Activated CD4-positive, alpha-beta memory T cell treated with anti-CD3 and anti-CD28 coated beads for 36 hours (primary cell): Measurements from ENCODE around the gene SMU1. TPM values are rescaled to one million over a fixed set of nuclear protein-coding genes. Genes with fewer than 3 reads are reported as not detected.

ENCODE experiments used
- CTCF ChIA-PET: fragments of 350-600 bp; sonication (Branson Sonifier 250); formaldehyde crosslinking; loops from one replicate; lab custom pipeline; 2021; ENCODE audit warnings: antibody characterized with exemption, inconsistent platforms; lab: Charles Lee
- POLR2A ChIA-PET: fragments of 350-600 bp; sonication (Branson Sonifier 250); formaldehyde crosslinking; loops from one replicate; lab custom pipeline; 2021; ENCODE audit warnings: antibody characterized with exemption; lab: Charles Lee
- DNase-seq: peaks from one replicate; pipeline ENCODE4 v3.0.0-alpha.2; 2020
- H3K27ac Mint-ChIP-seq: one replicate; pipeline ENCODE4 v1.8.0; 2021; ENCODE audit warnings: mixed read lengths
- H3K27me3 Mint-ChIP-seq: one replicate; pipeline ENCODE4 v1.8.0; 2021; ENCODE audit warnings: mixed read lengths
- H3K36me3 Mint-ChIP-seq: one replicate; pipeline ENCODE4 v1.8.0; 2021; ENCODE audit warnings: mixed read lengths
- H3K4me1 Mint-ChIP-seq: one replicate; pipeline ENCODE4 v1.8.0; 2021; ENCODE audit warnings: low read depth, mixed read lengths
- H3K4me3 Mint-ChIP-seq: one replicate; pipeline ENCODE4 v1.8.0; 2021; ENCODE audit warnings: mild to moderate bottlenecking, mixed read lengths
- H3K9me3 Mint-ChIP-seq: one replicate; pipeline ENCODE4 v1.8.0; 2021; ENCODE audit warnings: mixed read lengths
- intact Hi-C: fragments of 100-400 bp; cut with micrococcal nuclease; formaldehyde crosslinking; loops from one replicate; pipeline ENCODE4 v1.15.1; 2023
- total RNA-seq, 2 experiments: library from RNA; stranded (reverse); gene quantifications; one replicate each; pipeline ENCODE4 v1.2.3, GENCODE V29; 2021

The SMU1 gene
- total RNA-seq, 2 experiments from 2014 or later: 25.8 to 26.1 TPM

DNA sequence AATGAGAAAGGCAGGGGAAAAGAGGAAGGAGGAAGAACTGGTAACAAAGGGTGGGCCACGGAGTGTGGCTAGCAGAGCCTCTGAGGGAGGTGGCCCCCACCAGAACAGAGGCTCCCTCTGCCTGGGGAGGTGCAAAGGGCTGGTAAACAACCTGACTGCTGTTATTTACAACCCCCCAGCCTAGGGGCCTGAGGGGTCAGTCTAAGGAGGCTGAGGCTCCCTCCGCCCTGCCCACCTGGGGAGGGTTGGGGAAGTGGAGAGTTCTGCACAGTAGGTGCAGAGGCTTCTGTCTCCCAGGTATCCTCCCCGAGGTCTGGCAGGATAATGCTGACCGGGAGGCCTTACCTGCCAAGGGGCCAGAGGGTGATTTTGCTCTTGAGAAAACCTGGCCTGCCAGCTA lies 35.6 kb upstream of the SMU1 start:
- H3K9me3 Mint-ChIP-seq: no peaks in the 10 kb centered on the region
- DNase-seq: no peak
- H3K36me3 Mint-ChIP-seq: peaks cover 25% of the 10 kb centered on the region
- H3K27ac Mint-ChIP-seq: no peak overlapping the region
- ChIA-PET CTCF (no interaction called here), POLR2A (no interaction called here)
- intact Hi-C loops: no loop called here
- no peaks in the 10 kb centered on the region for H3K27me3 Mint-ChIP-seq
- H3K4me1 Mint-ChIP-seq: peaks cover 16% of the 10 kb centered on the region
- H3K4me3 Mint-ChIP-seq: no peak overlapping the region

DNA sequence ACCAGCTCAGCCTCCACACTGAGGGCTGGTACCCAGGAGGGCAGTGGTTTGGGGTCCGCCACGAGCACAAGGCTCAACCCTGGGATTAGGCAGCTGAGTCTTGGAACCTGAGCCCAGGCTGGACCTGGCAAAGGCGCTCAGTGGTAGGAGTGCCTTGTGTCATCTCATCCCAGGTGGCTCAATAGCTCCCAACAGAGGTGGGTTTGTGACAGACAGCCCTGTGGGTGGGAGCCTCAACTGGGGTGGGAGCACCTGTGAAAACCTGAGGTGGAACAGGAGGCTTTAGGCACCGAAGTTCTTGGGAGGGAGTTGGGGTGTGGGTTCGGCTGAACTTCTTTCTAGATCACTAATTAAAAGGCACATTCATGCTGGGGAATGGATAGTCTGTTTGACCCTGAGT lies 35.2 kb upstream of the SMU1 start:
- DNase-seq: no peak
- Mint-ChIP-seq H3K4me3 (no peak overlapping the region), H3K4me1 (peaks cover 12% of the 10 kb centered on the region), H3K9me3 (no peaks in the 10 kb centered on the region), H3K27me3 (no peaks in the 10 kb centered on the region), H3K27ac (no peak overlapping the region), H3K36me3 (peaks cover 21% of the 10 kb centered on the region)
- intact Hi-C loops: no loop called here
- CTCF ChIA-PET: no interaction called here
- POLR2A ChIA-PET: no interaction called here

DNA sequence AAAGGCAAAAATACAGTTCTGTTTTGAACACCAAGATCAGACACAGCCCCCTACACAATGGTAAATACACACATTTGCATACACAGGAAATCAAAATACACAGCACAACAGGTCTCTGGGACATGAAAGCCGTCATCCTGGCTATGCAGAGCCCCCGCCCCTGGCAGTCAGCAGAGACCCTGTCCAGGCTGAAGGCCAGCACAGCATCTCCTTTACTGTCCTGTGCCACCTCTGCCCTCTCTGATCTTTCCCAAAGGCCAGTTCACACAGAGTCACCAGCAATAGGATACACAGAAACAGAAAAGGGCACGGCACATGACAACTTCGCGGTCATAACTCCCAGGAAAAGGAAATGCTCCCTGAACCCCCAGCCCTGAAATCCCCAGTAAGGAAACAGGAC lies 34.2 kb upstream of the SMU1 start:
- intact Hi-C loops: no loop called here
- H3K27me3 Mint-ChIP-seq: no peaks in the 10 kb centered on the region

DNA sequence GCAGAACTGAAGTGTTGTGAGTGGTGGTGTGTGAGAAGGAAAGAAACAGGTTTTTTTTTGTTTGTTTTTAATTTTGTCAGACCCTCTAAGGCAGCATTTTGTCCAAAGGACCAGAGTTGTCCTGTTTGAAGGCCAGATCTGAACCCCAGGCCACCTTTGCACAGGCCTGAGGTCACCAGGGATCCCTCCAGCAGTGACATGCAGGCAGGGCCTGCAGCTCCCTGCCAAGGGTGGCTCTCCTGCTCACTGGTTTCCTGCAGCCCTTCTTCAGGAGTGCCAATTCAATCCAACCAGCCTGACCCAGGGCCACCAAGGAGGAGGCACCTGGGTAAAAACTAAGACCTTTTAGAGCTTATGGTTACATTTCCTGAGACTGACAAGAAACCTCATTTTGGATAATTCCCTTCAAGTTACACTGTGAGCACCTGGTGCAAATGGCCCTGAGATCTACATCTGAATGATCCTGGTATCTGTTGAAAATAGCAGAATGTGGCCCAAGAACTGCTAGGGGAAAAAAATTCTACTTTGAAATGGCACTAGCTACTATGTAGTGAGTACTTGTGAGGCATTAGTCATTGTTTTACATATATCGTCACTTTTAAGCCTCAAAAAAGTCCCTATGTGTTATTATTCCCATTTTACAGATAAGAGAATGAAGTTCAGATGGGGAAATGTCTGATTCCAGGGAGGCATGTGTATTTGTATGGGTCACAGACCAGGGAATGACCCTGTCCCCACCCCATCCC lies 33.5 kb upstream of the SMU1 start:
- ChIA-PET POLR2A (no interaction called here), CTCF (interaction anchor here (2.0 kb wide), 1 partner anchor 61 kb away, joined by 4 read pairs; no protein-coding TSS in a partner anchor)
- peaks cover 11% of the 10 kb centered on the region for H3K4me1 Mint-ChIP-seq
- peaks cover 17% of the 10 kb centered on the region for H3K36me3 Mint-ChIP-seq
- peak overlapping the region; percentile 61 for H3K27ac Mint-ChIP-seq
- H3K4me3 Mint-ChIP-seq: no peak overlapping the region
- intact Hi-C loops: no loop called here
- no peaks in the 10 kb centered on the region for H3K9me3 Mint-ChIP-seq
- H3K27me3 Mint-ChIP-seq: no peaks in the 10 kb centered on the region
- no peak for DNase-seq

More for the DNA sequence above, 34.2 kb upstream of the SMU1 start:
- peaks cover 11% of the 10 kb centered on the region for H3K4me1 Mint-ChIP-seq
- peaks cover 18% of the 10 kb centered on the region for H3K36me3 Mint-ChIP-seq
- no peak overlapping the region for H3K4me3 Mint-ChIP-seq
- ChIA-PET CTCF (no interaction called here), POLR2A (no interaction called here)
- H3K27ac Mint-ChIP-seq: no peak overlapping the region
- no peak for DNase-seq
- no peaks in the 10 kb centered on the region for H3K9me3 Mint-ChIP-seq

DNA sequence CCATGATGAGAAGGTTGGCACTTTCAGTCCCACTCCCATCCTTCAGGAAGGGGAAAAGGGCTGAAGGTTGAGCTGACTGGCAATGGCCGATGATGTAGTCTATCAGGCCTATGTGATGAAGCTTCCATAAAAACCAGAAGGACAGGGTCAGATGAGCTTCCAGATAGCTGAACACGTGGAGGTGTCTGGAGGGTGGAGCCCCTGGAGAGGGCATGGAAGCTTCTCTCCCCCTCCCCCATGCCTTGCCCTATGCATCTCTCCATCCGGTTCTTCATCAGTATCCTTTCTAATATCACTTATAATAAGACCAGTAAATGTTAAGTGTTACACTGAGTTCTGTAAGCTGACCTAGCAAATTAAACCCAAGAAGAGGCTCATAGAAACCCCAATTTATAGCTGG lies 32.6 kb upstream of the SMU1 start:
- DNase-seq: no peak
- Mint-ChIP-seq H3K36me3 (peaks cover 17% of the 10 kb centered on the region), H3K9me3 (no peaks in the 10 kb centered on the region), H3K27me3 (no peaks in the 10 kb centered on the region), H3K4me3 (no peak overlapping the region), H3K4me1 (peaks cover 11% of the 10 kb centered on the region), H3K27ac (no peak overlapping the region)
- POLR2A ChIA-PET: interaction anchor here (0.8 kb wide), 1 partner anchor 51 kb away, joined by 3 read pairs; no protein-coding TSS in a partner anchor
- intact Hi-C loops: no loop called here
- CTCF ChIA-PET: interaction anchor here (2.0 kb wide), 1 partner anchor 62 kb away, joined by 4 read pairs; no protein-coding TSS in a partner anchor

DNA sequence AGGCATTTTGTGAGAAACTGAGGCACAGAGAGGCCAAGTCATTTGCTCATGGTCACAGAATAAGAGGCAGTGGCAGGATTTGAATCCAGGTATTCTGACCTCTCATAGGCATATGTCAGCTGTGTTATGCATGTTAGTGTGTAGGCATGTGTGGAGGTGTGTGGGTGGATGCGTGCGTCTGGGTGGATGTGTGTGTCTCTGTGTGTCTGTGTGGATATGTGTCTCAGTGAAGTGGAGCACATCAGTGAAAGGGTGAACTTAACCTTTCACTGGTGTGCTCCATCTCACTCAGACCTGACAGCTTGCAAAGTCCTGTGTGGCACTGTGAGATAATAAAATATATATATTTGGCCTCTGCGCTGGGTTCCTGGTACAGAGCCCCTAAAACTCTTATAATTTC lies 32.0 kb upstream of the SMU1 start:
- intact Hi-C loops: no loop called here
- CTCF ChIA-PET: interaction anchor here (2.0 kb wide), 1 partner anchor 62 kb away, joined by 4 read pairs; no protein-coding TSS in a partner anchor
- Mint-ChIP-seq H3K27me3 (no peaks in the 10 kb centered on the region), H3K9me3 (no peaks in the 10 kb centered on the region), H3K36me3 (peaks cover 12% of the 10 kb centered on the region), H3K27ac (no peak overlapping the region), H3K4me1 (peaks cover 11% of the 10 kb centered on the region), H3K4me3 (no peak overlapping the region)
- POLR2A ChIA-PET: interaction anchor here (0.8 kb wide), 1 partner anchor 51 kb away, joined by 3 read pairs; no protein-coding TSS in a partner anchor
- DNase-seq: no peak

DNA sequence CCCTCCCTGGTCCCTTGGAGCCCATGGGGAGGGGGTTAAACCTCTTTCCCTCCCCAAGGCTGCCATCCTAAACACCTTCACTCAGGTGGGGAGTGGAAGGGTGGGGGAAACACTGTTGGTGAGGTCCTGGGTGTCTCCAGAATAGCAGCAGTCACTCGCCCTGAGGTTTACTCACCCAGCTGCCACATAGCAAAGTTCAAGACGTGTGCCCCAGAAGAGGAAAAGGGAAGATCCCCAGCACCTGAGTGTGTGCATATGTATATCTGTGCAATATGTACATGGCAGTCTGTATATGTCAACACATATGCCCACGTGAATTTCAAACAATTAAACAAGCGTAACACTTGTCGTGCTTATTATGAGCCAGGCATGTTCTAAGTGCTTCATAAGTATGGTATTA lies 31.3 kb upstream of the SMU1 start:
- Mint-ChIP-seq H3K4me1 (peaks cover 11% of the 10 kb centered on the region), H3K9me3 (no peaks in the 10 kb centered on the region), H3K4me3 (no peak overlapping the region), H3K27me3 (no peaks in the 10 kb centered on the region), H3K27ac (no peak overlapping the region), H3K36me3 (peaks cover 7% of the 10 kb centered on the region)
- ChIA-PET POLR2A (no interaction called here), CTCF (no interaction called here)
- no peak for DNase-seq
- intact Hi-C loops: no loop called here

DNA sequence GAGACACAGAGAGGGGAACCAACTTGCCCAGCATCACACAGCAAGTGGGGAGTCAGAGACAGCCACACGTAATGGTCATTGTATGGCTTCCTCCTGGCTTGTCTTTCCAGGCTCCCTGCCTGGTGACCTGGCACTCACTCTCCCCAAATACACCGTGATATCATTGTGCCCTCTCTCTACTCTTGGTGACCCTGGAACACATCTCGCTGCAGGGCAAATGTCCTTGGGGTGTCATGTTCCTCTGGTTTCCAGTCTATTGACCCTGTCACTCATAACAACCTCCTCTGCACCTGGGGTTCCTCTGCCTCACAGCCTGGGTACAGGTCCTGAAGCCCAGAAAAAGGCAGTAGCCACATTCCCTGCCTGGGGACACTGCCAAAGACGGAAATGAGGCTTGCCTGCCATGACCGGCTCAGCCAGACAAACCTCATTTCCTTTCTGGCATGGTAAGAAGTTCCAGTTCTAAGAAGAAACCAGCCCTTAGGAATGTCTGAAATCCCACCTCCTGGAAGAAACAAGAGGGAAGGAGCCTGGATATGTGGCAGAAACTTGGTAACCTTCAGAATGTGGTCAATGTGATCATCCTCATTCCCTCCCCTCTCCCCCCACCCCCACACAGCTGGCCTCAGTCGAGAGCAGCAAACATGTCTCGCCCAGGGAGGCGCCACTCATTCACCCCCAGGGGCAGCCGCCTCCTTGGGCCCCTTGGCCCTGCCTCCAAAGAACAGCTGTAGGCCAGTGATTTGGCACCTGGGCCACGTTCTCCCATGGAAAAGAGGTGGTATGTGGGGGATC lies 30.6 kb upstream of the SMU1 start:
- H3K4me1 Mint-ChIP-seq: peaks cover 11% of the 10 kb centered on the region
- H3K27me3 Mint-ChIP-seq: no peaks in the 10 kb centered on the region
- no peaks in the 10 kb centered on the region for H3K9me3 Mint-ChIP-seq
- intact Hi-C loops: no loop called here
- ChIA-PET CTCF (interaction anchor here (0.9 kb wide), 1 partner anchor 119 kb away, joined by 3 read pairs; no protein-coding TSS in a partner anchor), POLR2A (no interaction called here)
- DNase-seq: no peak
- H3K4me3 Mint-ChIP-seq: no peak overlapping the region
- peaks cover 2% of the 10 kb centered on the region for H3K36me3 Mint-ChIP-seq
- no peak overlapping the region for H3K27ac Mint-ChIP-seq

DNA sequence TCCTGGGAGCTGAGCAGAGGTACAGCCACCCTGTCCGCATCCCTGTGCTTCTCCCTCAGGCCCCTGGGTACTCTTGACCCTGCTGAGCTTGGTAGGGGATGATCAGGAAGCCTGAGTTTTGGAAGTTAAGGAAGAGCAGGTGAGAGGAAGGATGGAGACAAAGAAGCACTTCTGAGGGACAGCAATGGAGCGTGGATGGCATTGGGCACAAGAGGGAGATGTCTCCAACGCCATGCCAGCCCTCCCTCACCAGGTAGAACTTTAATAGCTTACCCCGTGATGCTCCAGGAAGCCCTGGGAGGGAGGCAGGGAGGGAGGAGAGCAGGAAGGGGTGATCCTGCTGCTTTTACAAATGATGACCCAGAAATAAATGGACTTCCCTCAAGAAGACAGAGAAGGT lies 29.9 kb upstream of the SMU1 start:
- H3K27me3 Mint-ChIP-seq: no peaks in the 10 kb centered on the region
- H3K27ac Mint-ChIP-seq: no peak overlapping the region
- DNase-seq: no peak
- intact Hi-C loops: no loop called here
- no peak overlapping the region for H3K4me3 Mint-ChIP-seq
- H3K9me3 Mint-ChIP-seq: no peaks in the 10 kb centered on the region
- ChIA-PET CTCF (interaction anchor here (0.9 kb wide), 1 partner anchor 120 kb away, joined by 3 read pairs; no protein-coding TSS in a partner anchor), POLR2A (no interaction called here)
- H3K4me1 Mint-ChIP-seq: peaks cover 11% of the 10 kb centered on the region
- H3K36me3 Mint-ChIP-seq: no peaks in the 10 kb centered on the region

DNA sequence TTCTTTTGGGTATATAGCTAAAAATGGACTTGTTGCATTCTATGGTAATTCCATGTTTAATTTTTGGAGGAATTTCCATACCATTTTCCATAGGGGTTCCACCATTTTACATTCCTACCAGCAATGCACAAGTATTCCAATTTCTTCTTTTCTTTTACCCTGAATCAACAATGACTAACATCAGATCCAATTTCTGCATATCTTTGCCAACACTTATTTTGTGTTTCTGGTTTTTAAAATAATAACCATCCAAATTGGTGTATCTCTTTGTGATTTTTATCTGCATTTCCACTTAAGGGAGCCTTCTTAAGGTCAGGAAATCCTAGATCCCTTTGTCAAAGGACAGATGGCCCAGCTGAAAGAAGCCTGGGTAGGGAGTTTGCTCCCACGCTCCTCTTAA lies 29.5 kb upstream of the SMU1 start:
- intact Hi-C loops: no loop called here
- CTCF ChIA-PET: interaction anchor here (0.9 kb wide), 1 partner anchor 120 kb away, joined by 3 read pairs; no protein-coding TSS in a partner anchor
- no peak overlapping the region for H3K27ac Mint-ChIP-seq

DNA sequence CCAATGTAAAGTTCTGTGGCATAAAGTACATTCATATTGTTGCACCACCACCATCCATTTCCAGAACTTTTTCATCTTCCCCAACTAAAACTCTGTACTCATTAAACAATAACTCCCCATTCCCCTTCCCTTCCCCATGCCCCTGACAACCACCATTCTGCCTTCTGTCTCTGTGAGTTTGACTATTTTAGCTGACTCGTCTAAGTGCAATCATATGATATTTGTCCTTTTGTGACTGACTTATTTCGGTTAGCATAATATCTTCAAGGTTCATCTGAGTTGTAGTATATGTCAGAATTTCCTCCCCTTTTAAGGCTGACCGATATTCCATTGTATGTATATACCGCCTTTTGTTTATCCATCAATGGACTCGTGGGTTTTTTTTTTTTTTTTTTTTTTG lies 29.0 kb upstream of the SMU1 start:
- Mint-ChIP-seq H3K9me3 (no peaks in the 10 kb centered on the region), H3K27ac (no peak overlapping the region), H3K27me3 (no peaks in the 10 kb centered on the region), H3K36me3 (no peaks in the 10 kb centered on the region), H3K4me3 (no peak overlapping the region), H3K4me1 (peaks cover 10% of the 10 kb centered on the region)
- intact Hi-C loops: no loop called here
- POLR2A ChIA-PET: no interaction called here
- CTCF ChIA-PET: no interaction called here
- no peak for DNase-seq

More for the DNA sequence above, 29.5 kb upstream of the SMU1 start:
- Mint-ChIP-seq H3K27me3 (no peaks in the 10 kb centered on the region), H3K4me3 (no peak overlapping the region), H3K36me3 (no peaks in the 10 kb centered on the region), H3K9me3 (no peaks in the 10 kb centered on the region), H3K4me1 (peaks cover 11% of the 10 kb centered on the region)
- POLR2A ChIA-PET: no interaction called here
- DNase-seq: no peak

DNA sequence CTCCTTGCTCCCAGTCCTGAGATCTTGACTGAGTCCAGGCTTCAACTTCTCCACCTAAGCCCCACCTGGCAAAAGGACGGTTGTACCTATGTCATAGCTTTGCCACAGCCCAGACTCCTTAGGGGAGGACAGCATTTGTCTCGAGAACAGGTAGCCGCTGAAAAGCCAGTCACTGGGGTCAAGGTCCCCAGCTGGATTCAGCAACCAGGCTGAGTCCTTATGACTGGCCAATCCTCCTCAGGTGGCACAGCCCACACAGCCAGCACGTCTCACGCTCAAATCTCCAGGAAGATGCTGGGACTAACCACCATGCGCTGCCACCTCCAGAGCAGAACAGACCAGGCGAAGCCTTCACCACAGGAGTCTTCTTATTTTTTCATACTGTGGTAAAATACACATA lies 27.9 kb upstream of the SMU1 start:
- intact Hi-C loops: no loop called here
- ChIA-PET CTCF (no interaction called here), POLR2A (no interaction called here)
- Mint-ChIP-seq H3K27ac (no peak overlapping the region), H3K36me3 (no peaks in the 10 kb centered on the region), H3K9me3 (no peaks in the 10 kb centered on the region), H3K4me3 (no peak overlapping the region), H3K4me1 (peaks cover 3% of the 10 kb centered on the region), H3K27me3 (no peaks in the 10 kb centered on the region)
- no peak for DNase-seq
